Measurements from ENCODE around the gene EXTL2.
"Not testable (repeated sequence)": the region's sequence is repeated elsewhere in the genome, so short reads cannot be mapped to it uniquely, and the experiment has no call there.

The EXTL2 gene

DNA sequence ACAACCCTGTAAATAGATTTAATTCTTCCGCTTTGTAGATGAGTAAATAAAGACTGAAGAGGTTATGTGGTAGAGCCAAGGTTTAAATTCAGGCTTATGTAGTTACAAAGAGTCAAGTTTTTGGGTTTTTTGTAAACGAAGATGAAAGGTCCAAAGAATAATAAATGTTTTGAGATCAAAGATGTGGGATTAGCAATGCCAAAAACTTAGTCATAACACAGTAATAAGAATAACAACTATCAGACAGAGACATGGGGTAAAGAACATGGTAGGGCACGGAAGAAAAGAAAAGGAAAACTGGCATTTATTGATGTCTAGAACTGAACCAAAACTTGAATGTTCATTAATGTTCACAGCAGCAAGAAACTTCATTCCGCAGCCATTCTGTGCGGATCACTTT is 42.9 kb downstream of the EXTL2 start:
- DNase-seq, result no peak

DNA sequence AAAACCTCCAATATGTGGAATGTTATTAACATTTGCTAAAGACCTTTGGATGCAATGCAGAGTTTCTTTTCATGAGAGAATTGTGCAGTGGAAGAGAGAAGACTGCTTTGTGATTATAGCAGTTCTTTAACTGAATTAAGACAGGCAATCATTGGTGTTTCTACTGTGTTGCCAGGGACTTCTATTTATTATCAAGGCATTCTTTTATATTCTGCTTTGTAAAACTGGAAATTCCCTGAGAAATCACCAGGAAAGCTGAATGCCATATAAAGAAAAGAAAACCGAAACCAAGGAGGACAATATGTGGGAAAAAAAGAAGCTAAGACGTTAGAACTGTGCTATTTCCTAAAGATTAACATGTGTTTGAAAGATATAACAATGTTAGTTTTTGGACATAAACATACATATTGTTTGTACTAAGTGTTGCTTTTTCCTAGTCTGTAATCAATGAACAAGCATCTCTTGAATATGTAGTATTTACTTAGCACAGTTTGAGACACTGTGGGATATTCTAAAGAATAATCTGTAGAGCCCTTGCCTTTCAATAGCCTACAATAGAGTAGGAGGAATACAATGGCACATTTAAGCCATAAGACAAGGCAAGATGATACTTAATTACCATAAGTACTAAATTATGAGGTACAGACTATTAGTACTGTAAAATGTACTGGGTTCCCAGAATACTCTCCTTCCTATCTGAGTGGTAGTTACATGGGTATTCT is 47.1 kb downstream of the EXTL2 start:
- no peak for DNase-seq

DNA sequence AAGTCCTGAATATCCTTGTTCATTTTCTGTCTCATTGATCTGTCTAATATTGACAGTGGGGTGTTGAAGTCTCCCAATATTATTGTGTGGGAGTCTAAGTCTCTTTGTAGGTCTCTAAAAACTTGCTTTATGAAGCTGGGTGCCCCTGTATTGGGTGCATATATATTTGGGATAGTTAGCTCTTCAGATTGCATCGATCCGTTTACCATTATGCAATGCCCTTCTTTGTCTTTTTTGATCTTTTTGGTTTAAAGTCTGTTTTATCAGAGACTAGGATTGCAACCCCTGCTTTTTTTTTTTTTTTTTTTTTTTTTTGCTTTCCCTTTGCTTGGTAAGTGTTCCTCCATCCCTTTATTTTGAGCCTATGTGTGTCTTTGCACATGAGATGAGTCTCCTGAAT is 51.5 kb downstream of the EXTL2 start:
- not testable (repeated sequence) for DNase-seq

DNA sequence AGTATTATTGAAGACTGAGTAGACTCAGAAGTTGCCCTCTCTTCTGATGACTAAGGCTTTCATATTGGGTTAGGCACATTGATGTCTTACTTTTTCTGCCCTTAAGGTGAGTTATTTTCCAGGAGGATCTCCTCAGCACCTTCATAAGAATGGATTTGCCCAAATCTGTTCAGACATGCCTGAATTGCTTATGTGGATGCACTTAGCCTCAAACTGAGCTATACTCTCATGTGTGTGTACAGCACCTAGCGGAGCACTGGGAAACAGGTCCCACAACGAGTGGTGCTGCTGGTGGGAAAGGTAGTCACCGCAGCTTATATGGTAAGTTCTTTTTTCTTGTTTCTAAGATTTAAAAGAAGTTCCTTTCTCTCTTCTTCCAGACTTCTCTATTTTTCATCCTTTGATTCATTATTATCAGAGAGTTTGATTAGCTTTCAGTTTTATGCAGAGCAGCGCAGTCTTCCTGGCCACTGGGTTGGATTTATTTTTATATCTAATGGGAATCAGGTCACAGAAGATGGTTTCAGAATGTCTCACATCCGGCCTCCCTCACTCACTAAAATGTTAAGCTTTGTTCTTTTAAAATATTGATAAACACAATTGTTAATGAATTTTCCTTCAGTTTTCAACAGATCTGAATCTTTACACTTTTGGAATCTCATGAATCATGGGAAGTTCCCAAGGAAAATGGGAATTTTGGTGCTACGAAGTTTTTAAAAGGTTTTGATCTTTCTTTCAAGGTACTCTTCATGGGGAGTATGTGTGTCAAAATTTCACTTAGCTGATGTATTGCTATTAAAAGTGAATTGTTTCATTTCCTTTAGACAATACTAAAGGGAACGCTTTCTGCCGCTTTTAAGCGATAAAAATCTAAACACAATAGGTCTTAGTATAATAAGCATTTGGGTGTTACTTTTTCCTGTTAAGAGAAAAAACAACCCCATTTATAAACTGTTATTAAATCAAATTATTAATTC is 58.5 kb downstream of the EXTL2 start:
- DNase-seq, result no peak

DNA sequence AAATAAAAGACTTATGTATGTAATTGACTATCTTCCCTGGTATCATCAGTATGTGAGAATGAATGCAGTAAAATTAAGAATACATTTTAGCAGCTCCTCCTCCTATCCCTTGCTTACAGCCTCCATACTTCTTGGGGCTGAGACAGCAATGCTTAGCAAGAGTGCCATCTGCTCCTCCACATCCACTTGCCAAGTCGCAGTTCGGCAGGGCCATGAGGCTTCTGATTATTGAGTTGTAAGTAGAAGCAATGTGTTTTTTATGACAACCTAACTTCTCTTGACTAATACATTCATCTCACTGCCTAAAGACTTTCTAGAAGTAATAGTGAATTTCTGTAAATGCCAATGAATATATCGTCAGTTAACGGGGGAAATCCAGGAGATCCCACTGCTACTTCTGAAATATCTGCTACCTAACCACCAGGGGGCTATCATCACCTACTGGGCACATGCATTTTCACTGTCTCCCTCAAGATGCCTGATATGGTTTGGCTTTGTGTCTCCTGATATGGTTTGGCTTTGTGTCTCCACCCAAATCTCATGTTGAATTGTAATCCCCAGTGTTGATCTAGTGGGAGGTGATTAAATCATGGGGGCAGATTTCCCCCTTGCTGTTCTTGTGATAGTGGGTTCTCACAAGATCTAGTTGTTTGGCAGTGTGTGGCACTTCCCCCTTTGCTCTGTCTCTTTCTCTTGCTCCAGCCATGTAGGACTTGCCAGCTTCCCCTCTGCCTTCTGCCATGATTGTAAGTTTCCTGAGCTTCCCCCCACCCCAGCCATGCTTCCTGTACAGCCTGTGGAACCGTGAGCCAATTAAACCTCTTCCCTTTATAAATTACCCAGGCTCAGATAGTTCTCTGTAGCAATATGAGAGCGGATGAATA is 59.6 kb downstream of the EXTL2 start:
- no peak for DNase-seq

DNA sequence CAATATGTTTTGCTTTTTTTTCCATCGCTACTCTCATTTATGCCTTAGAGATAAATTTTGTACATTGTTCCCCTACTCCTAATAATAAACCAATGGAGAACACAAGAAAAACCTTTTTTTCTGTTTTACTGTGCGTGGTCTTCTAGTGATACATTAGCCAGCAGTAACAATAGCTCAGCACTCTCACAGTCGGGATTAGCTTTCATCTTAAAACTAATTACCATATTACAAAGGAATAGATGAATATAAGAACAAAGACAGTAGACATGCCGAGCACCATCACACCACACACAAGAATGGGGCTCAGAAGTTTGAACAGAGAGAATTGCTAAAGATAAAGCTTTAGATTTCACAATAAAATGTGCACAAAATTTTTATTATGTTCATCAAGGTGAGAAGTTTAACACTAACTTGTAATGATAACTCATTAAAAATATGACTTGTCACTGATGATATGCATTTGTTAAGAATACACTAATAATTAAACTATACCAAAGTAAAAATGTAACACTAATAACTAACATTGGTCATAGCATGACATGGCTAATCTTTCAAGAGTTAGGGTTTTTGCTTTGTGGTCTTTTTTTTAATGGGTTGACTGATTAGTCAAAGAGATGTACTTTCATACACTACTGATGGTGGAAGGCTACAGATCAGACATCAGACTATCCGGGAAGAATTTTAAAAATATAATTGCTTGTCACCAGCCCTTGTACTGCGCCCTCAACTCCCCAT is 61.8 kb downstream of the EXTL2 start:
- DNase-seq, result no peak

DNA sequence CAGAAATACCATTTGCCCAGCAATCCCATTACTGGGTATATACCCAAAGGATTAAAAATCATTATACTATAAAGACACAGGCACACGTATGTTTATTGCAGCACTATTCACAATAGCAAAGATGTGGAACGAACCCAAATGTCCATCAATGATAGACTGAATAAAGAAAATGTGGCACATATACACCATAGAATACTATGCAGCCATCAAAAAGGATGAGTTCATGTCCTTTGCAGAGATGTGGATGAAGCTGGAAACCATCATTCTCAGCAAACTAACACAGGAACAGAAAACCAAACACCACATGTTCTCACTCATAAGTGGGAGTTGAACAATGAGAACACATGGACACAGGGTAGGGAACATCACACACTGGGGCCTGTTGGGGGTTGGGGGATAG is 69.0 kb downstream of the EXTL2 start:
- DNase-seq, result not testable (repeated sequence)
